GM19467 (cell line): ENCODE results near the gene SYT7.

Experiments used
- ATAC-seq: cut with Tn5 transposase; IDR thresholded peaks from one replicate; pipeline ENCODE4 v1.9.1; 2021; ENCODE audit warnings: mild to moderate bottlenecking, moderate library complexity; ENCODE audit not compliant: unreplicated experiment

Gene SYT7

GRCh38 chr11:61522881-61523280 lies 58.0 kb downstream of the SYT7 start:
- no peak for ATAC-seq

GRCh38 chr11:61518032-61518795 lies 62.7 kb downstream of the SYT7 start:
- ATAC-seq = no peak

- ATAC-seq = no peak
These were observed 64.0 kb downstream of the SYT7 start for GRCh38 chr11:61516675-61517572.

- no peak for ATAC-seq
These were observed 64.7 kb downstream of the SYT7 start for GRCh38 chr11:61516191-61516590.

- no peak for ATAC-seq
These were observed 65.2 kb downstream of the SYT7 start for GRCh38 chr11:61515686-61516085.

GRCh38 chr11:61514050-61514917 lies 66.6 kb downstream of the SYT7 start:
- no peak for ATAC-seq

- ATAC-seq = no peak
These were observed 67.6 kb downstream of the SYT7 start for GRCh38 chr11:61513143-61513765.

GRCh38 chr11:61512435-61512834 lies 68.4 kb downstream of the SYT7 start:
- ATAC-seq = no peak

GRCh38 chr11:61511383-61511782 lies 69.5 kb downstream of the SYT7 start:
- ATAC-seq = no peak

- no peak for ATAC-seq
These were observed 69.9 kb downstream of the SYT7 start for GRCh38 chr11:61510974-61511373.

GRCh38 chr11:61510166-61510919 lies 70.5 kb downstream of the SYT7 start:
- no peak for ATAC-seq

- peak; percentile 80 for ATAC-seq
These were observed 71.5 kb downstream of the SYT7 start for GRCh38 chr11:61509043-61510029.

GRCh38 chr11:61507962-61508861 lies 72.7 kb downstream of the SYT7 start, which contains the start of gene LRRC10B:
Gene LRRC10B (plus strand): TSS chr11:61508749. CDS start chr11:61508999, 250 bp downstream.
- no peak for ATAC-seq

- no peak for ATAC-seq
These were observed 73.7 kb downstream of the SYT7 start for GRCh38 chr11:61507012-61507768.

- no peak for ATAC-seq
These were observed 75.2 kb downstream of the SYT7 start for GRCh38 chr11:61505640-61506155.

- no peak for ATAC-seq
These were observed 75.8 kb downstream of the SYT7 start for GRCh38 chr11:61505106-61505505.
